Astrocyte (in vitro differentiated cells and primary cell): ENCODE data around the gene TVP23A. TPM values are rescaled to one million over a fixed set of nuclear protein-coding genes. Genes with fewer than 3 reads are reported as not detected.

Experiments
- DNase-seq: peaks from one replicate; pipeline ENCODE4 v3.0.0-alpha.2; 2010; ENCODE audit warnings: low read depth
- FAIRE-seq: peaks from 2 replicates; lab custom pipeline; 2011; peaks lifted over from hg19 to GRCh38; lab: Jason Lieb, UNC
- H2AFZ ChIP-seq: 2 replicates; pipeline ENCODE4 v1.6.0; 2012; ENCODE audit warnings: low read depth, low read length, inconsistent platforms
- H3K27ac ChIP-seq: 2 replicates; pipeline ENCODE4 v1.5.1; 2011; ENCODE audit warnings: low read depth, low read length, inconsistent platforms
- H3K27me3 ChIP-seq: 2 replicates; pipeline ENCODE4 v1.6.0; 2011; ENCODE audit warnings: low read length, inconsistent platforms; ENCODE audit not compliant: insufficient read depth
- H3K36me3 ChIP-seq: 2 replicates; pipeline ENCODE4 v1.5.1; 2011; ENCODE audit warnings: low read length, inconsistent platforms; ENCODE audit not compliant: insufficient read depth
- H3K4me1 ChIP-seq: 2 replicates; pipeline ENCODE4 v1.5.1; 2011; ENCODE audit warnings: low read length, inconsistent platforms; ENCODE audit not compliant: insufficient read depth
- H3K4me2 ChIP-seq: 2 replicates; pipeline ENCODE4 v1.6.0; 2012; ENCODE audit warnings: low read length, inconsistent platforms
- H3K4me3 ChIP-seq: 2 replicates; pipeline ENCODE4 v1.5.1; 2011; ENCODE audit warnings: low read depth, mild to moderate bottlenecking, low read length, inconsistent platforms; ENCODE audit not compliant: insufficient read depth
- H3K79me2 ChIP-seq: 2 replicates; pipeline ENCODE4 v1.6.0; 2012; ENCODE audit warnings: mild to moderate bottlenecking, low read length, inconsistent platforms; ENCODE audit not compliant: insufficient read depth
- H3K9ac ChIP-seq: 2 replicates; pipeline ENCODE4 v1.6.0; 2012; ENCODE audit warnings: mild to moderate bottlenecking, low read length, inconsistent platforms
- H3K9me3 ChIP-seq: 2 replicates; pipeline ENCODE4 v1.5.1; 2012; ENCODE audit warnings: low read depth, mild to moderate bottlenecking, low read length, inconsistent platforms; ENCODE audit not compliant: insufficient read depth
- H4K20me1 ChIP-seq: 2 replicates; pipeline ENCODE4 v1.6.0; 2012; ENCODE audit warnings: low read length, inconsistent platforms; ENCODE audit not compliant: insufficient read depth
- H3K27ac Mint-ChIP-seq: one replicate; pipeline ENCODE4 v1.8.0; 2021; ENCODE audit warnings: mild to moderate bottlenecking, mixed read lengths; ENCODE audit not compliant: unreplicated experiment
- H3K27me3 Mint-ChIP-seq: one replicate; pipeline ENCODE4 v1.8.0; 2021; ENCODE audit warnings: low read depth, mixed read lengths; ENCODE audit not compliant: unreplicated experiment
- H3K36me3 Mint-ChIP-seq: one replicate; pipeline ENCODE4 v1.8.0; 2021; ENCODE audit warnings: low read depth, mixed read lengths; ENCODE audit not compliant: unreplicated experiment
- H3K4me1 Mint-ChIP-seq: one replicate; pipeline ENCODE4 v1.8.0; 2021; ENCODE audit warnings: low read depth, mixed read lengths; ENCODE audit not compliant: unreplicated experiment
- H3K4me3 Mint-ChIP-seq: one replicate; pipeline ENCODE4 v1.8.0; 2021; ENCODE audit warnings: mild to moderate bottlenecking, moderate library complexity, mixed read lengths; ENCODE audit not compliant: unreplicated experiment
- H3K9me3 Mint-ChIP-seq: one replicate; pipeline ENCODE4 v1.8.0; 2021; ENCODE audit warnings: mild to moderate bottlenecking, mixed read lengths; ENCODE audit not compliant: unreplicated experiment
- EZH2 ChIP-seq: IDR thresholded peaks from 2 replicates; pipeline ENCODE4 v1.6.1; 2012; ENCODE audit warnings: mild to moderate bottlenecking, low read length, inconsistent platforms; ENCODE audit not compliant: insufficient read depth
- total RNA-seq: library from RNA; stranded (reverse); gene quantifications from 2 replicates; pipeline ENCODE4 v1.2.1, GENCODE V29; 2021
- TF ChIP-seq, protein P1 (sequence below): IDR thresholded peaks from 2 replicates; pipeline ENCODE4 v1.5.1; 2011; ENCODE audit warnings: low read depth, mild to moderate bottlenecking, inconsistent platforms, low read length, moderate library complexity; ENCODE audit not compliant: insufficient read depth

The TVP23A gene
- total RNA-seq, 1 donor from 2014 or later = 0.34 TPM

DNA sequence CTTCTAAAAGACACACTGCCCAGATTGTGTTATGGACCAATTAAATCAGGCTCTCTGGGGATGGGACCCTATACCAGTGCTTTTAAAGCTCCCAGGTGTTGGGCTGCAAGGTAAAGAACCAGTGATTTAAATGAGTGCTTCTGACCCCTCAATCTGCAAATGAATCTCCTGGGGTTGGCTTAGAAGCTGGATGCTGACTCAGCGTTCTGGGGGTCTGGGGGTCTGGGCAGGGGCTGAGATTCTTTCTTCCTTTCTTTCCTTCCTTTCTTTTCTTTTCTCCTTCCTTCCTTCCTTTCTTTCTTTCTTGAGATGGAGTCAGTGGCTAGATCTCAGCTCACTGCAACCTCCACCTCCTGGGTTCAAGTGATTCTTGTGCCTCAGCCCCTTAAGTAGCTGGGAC, 2.0 kb upstream of the TVP23A start:
- FAIRE-seq = no peak
- Histone ChIP-seq H3K9ac (no peak overlapping the region), H2AFZ (no peak overlapping the region), H4K20me1 (no peaks in the 10 kb centered on the region), H3K27ac (no peak overlapping the region), H3K9me3 (no peaks in the 10 kb centered on the region), H3K4me3 (no peak overlapping the region), H3K4me1 (no peaks in the 10 kb centered on the region), H3K4me2 (no peak overlapping the region), H3K79me2 (no peaks in the 10 kb centered on the region), H3K36me3 (no peaks in the 10 kb centered on the region), H3K27me3 (peaks cover 5% of the 10 kb centered on the region)
- Mint-ChIP-seq H3K9me3 (no peaks in the 10 kb centered on the region), H3K4me3 (no peak overlapping the region), H3K36me3 (no peaks in the 10 kb centered on the region), H3K4me1 (no peaks in the 10 kb centered on the region), H3K27ac (no peak overlapping the region), H3K27me3 (peaks cover 27% of the 10 kb centered on the region)
- no peak for DNase-seq
- no peak for TF ChIP-seq EZH2
- TF ChIP-seq, protein P1, sequence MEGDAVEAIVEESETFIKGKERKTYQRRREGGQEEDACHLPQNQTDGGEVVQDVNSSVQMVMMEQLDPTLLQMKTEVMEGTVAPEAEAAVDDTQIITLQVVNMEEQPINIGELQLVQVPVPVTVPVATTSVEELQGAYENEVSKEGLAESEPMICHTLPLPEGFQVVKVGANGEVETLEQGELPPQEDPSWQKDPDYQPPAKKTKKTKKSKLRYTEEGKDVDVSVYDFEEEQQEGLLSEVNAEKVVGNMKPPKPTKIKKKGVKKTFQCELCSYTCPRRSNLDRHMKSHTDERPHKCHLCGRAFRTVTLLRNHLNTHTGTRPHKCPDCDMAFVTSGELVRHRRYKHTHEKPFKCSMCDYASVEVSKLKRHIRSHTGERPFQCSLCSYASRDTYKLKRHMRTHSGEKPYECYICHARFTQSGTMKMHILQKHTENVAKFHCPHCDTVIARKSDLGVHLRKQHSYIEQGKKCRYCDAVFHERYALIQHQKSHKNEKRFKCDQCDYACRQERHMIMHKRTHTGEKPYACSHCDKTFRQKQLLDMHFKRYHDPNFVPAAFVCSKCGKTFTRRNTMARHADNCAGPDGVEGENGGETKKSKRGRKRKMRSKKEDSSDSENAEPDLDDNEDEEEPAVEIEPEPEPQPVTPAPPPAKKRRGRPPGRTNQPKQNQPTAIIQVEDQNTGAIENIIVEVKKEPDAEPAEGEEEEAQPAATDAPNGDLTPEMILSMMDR = no peak

DNA sequence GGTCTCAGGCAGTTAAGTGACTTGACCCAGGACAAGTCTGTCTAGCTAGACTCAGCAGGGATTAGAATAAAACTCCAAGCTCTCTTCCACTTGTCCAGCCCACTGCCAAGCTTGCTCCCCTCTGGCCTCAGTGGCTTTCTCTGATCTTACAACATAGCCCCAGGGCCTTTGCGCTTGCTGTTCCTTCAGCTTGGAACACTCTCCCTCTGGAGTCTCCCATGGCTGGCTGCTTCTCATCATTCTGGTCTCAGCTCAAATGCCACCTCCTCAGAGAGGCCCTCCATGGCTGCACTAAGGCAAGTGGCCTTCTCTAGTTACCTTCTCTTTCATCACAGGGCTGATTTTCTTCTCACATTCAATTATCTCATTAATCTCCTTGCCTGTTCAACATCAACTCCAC, 1.1 kb downstream of the TVP23A start:
- Mint-ChIP-seq H3K27me3 (peaks cover 25% of the 10 kb centered on the region), H3K4me1 (no peaks in the 10 kb centered on the region), H3K36me3 (no peaks in the 10 kb centered on the region), H3K9me3 (no peaks in the 10 kb centered on the region), H3K4me3 (no peak overlapping the region), H3K27ac (no peak overlapping the region)
- no peaks in the 10 kb centered on the region for H4K20me1 ChIP-seq
- no peaks in the 10 kb centered on the region for H3K9me3 ChIP-seq
- no peaks in the 10 kb centered on the region for H3K79me2 ChIP-seq
- H3K4me2 ChIP-seq = no peak overlapping the region
- no peak for TF ChIP-seq EZH2
- H3K36me3 ChIP-seq = no peaks in the 10 kb centered on the region
- DNase-seq (no peak), FAIRE-seq (no peak)
- no peak overlapping the region for H2AFZ ChIP-seq
- no peak overlapping the region for H3K27ac ChIP-seq
- H3K4me1 ChIP-seq = no peaks in the 10 kb centered on the region
- H3K4me3 ChIP-seq = no peak overlapping the region
- peaks cover 5% of the 10 kb centered on the region for H3K27me3 ChIP-seq
- H3K9ac ChIP-seq = no peak overlapping the region

DNA sequence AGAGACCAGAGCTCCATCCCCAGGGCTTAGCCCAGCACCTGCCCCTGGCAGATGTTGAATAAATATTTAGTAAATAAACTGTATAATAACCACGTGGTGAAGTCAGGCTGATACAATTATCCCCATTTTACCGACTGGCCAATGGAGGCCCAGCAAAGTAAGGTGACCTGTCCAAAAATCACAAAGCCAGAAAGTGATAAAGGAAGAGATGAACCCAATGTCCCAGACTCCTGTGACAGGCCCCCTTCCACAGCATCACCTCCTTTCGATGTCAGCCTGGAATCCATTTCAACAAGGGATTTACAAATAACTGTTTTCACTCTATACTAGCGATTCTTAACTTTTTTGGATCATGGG, 5.5 kb downstream of the TVP23A start:
- Histone ChIP-seq H3K4me2 (no peak overlapping the region), H3K9ac (no peak overlapping the region), H3K79me2 (no peaks in the 10 kb centered on the region), H3K4me3 (no peak overlapping the region), H3K27ac (no peak overlapping the region), H3K4me1 (no peaks in the 10 kb centered on the region), H3K36me3 (no peaks in the 10 kb centered on the region), H2AFZ (no peak overlapping the region), H3K27me3 (peaks cover 5% of the 10 kb centered on the region), H3K9me3 (no peaks in the 10 kb centered on the region), H4K20me1 (no peaks in the 10 kb centered on the region)
- Mint-ChIP-seq H3K36me3 (no peaks in the 10 kb centered on the region), H3K27me3 (peaks cover 9% of the 10 kb centered on the region), H3K4me3 (no peak overlapping the region), H3K4me1 (no peaks in the 10 kb centered on the region), H3K27ac (no peak overlapping the region), H3K9me3 (no peaks in the 10 kb centered on the region)
- TF ChIP-seq EZH2 = no peak
- TF ChIP-seq, protein P1 = no peak
- FAIRE-seq (no peak), DNase-seq (no peak)
